Spleen (tissue), 11 donors: Measurements from ENCODE around the gene MCM3AP. TPM values are rescaled to one million over a fixed set of nuclear protein-coding genes. Genes with fewer than 3 reads are reported as not detected.
"Not testable (repeated sequence)": the region's sequence is repeated elsewhere in the genome, so short reads cannot be mapped to it uniquely, and the experiment has no call there.

ENCODE experiments used
- DNase-seq: peaks from one replicate; pipeline ENCODE4 v3.0.0-alpha.2; 2020
- H3K27ac ChIP-seq, 8 donors: fragments of 200-600 bp; sonication (generic) in 7 of 8; 1 replicate in 4 of 8; 2 replicates in 4 of 8; pipeline versions ENCODE4 v1.5.0 to v1.8.0; 2016 to 2021; ENCODE audit warnings: inconsistent platforms in 4 of 8, mild to moderate bottlenecking in 4 of 8, moderate library complexity in 1 of 8
- H3K27me3 ChIP-seq, 7 donors: fragments of 200-600 bp; sonication (generic) in 6 of 7; replicated peaks in 1 of 7; 1 replicate in 4 of 7; 2 replicates in 3 of 7; pipeline versions ENCODE4 v1.5.0 to v1.8.0; 2016 to 2021; ENCODE audit warnings: inconsistent platforms in 3 of 7, mild to moderate bottlenecking in 1 of 7
- H3K36me3 ChIP-seq, 6 donors: fragments of 200-600 bp; sonication (generic) in 5 of 6; 1 replicate in 4 of 6; 2 replicates in 2 of 6; pipeline versions ENCODE4 v1.5.0 to v1.8.0; 2016 to 2021; ENCODE audit warnings: inconsistent platforms in 2 of 6
- H3K4me1 ChIP-seq, 6 donors: fragments of 200-600 bp; sonication (generic) in 5 of 6; 1 replicate in 3 of 6; 2 replicates in 3 of 6; pipeline versions ENCODE4 v1.5.0 to v1.8.0; 2016 to 2021; ENCODE audit warnings: inconsistent platforms in 3 of 6
- H3K4me3 ChIP-seq, 8 donors: fragments of 200-600 bp; sonication (generic) in 7 of 8; 1 replicate in 4 of 8; 2 replicates in 4 of 8; pipeline versions ENCODE4 v1.5.0 to v1.8.0; 2016 to 2021; ENCODE audit warnings: inconsistent platforms in 4 of 8, mild to moderate bottlenecking in 4 of 8, moderate library complexity in 2 of 8
- H3K9me3 ChIP-seq, 8 donors: fragments of 200-600 bp; sonication (generic) in 7 of 8; 1 replicate in 4 of 8; 2 replicates in 4 of 8; pipeline versions ENCODE4 v1.5.0 to v1.8.0; 2016 to 2021; ENCODE audit warnings: inconsistent platforms in 4 of 8
- POLR2A ChIP-seq, 3 donors: fragments of 450-650 bp; IDR thresholded peaks; one replicate each; pipeline ENCODE4 v1.5.1; 2017; ENCODE audit warnings: antibody characterized with exemption in 3 of 3, mild to moderate bottlenecking in 1 of 3
- POLR2AphosphoS5 ChIP-seq, 3 donors: sonication (generic); formaldehyde crosslinking; IDR thresholded peaks; one replicate each; pipeline ENCODE4 v1.5.1; 2017; ENCODE audit warnings: antibody characterized with exemption in 3 of 3
- WGBS, 5 donors: extraction: QIAGEN DNeasy Blood & Tissue Kit in 3 of 5; methylation state at CpG; one replicate each; pipeline versions ENCODE4 v1.1.5 to v1.1.7; 2013 to 2018; 5-methylcytosine and 5-hydroxymethylcytosine counted together
- intact Hi-C: fragments of 100-400 bp; cut with DNase I; formaldehyde crosslinking; loops from one replicate; pipeline ENCODE4 v1.15.0; 2023; ENCODE audit warnings: low total_unique reads
- polyA plus RNA-seq, 3 donors: library from polyadenylated mRNA; stranded (reverse); fragments of 200-250 nt; gene quantifications; one replicate each; pipeline ENCODE4 v1.2.1, GENCODE V29; 2013
- total RNA-seq, 7 donors: library from RNA; depleted of rRNA in 3 of 7; stranded (reverse); fragments of >200 nt in 3 of 7; fragmentation: NEBNext Ultra II Directional in 4 of 7; extraction: Animal tissue kit (Norgen Biotek cat#: 25700) in 4 of 7; gene quantifications; one replicate each; pipeline versions ENCODE4 v1.1.0 to v1.2.1, GENCODE V29; 2016 to 2021
- TF ChIP-seq, protein P1 (sequence below), 11 experiments: fragments of 200-600 bp in 7 of 11; fragments of 450-650 bp in 4 of 11; sonication (generic) in 4 of 11; IDR thresholded peaks in 8 of 11; conservative IDR thresholded peaks in 3 of 11; 1 replicate in 7 of 11; 2 replicates in 4 of 11; pipeline versions ENCODE4 v1.4.0 to v1.8.0; 2016 to 2021; ENCODE audit warnings: antibody characterized with exemption in 11 of 11, inconsistent platforms in 4 of 11, mild to moderate bottlenecking in 1 of 11
- donor health status: healthy with polysubstance abuse.
- donor health status: DM: no; HTN: no; CAD: no; lungs with moderate emphysema.
- donor health status: DM: no; HTN: no; CAD: no.
- donor health status: Bipolar disorder and iron deficiency.
- donor health status: healthy.
- donor health status: DM: no; HTN: no; CAD: no.
- donor health status: DM: yes; HTN: yes; CAD: no.

MCM3AP gene
- total and polyA plus RNA-seq, 10 donors = 35.2 to 144 (median 103) TPM

DNA sequence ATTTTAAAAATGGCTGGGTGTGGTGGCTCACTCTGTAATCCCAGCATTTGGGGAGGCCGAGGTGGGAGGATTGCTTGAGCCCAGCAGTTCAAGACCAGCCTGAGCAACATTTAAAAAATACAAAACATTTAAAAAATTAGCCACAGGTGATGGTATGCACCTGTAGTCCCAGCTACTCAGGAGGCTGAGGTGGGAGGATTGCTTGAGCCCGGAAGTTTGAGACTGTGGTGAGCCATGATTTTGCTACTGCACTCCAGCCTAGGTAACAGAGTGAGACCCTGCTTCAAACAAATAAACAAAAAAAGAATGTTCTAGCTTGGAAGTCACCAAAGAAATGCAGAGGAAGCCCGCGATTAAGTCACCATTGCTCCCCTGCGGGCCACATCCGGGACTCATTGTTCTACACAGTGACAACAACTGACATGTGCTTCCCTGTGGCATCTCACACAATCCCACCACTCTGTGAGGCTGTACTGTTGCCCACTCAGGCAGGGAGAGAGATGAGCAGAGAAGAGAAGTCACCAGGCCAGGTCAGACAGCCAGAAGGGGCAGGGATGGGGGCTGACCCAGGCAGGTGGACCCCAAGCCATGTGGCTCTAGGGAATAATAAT is 82.7 kb downstream of the MCM3AP start:
- peaks cover 0 to 75% (median 46%) of the 10 kb centered on the region in 6 donors for H3K36me3 ChIP-seq
- H3K27ac ChIP-seq = peak overlapping the region in 1 of 8 donors; percentile 4
- intact Hi-C loops = no loop called here
- no peaks in the 10 kb centered on the region for H3K9me3 ChIP-seq
- H3K4me3 ChIP-seq = no peak overlapping the region
- no peak for TF ChIP-seq POLR2AphosphoS5 (IDR thresholded peaks at IDR 0.05)
- no peak for TF ChIP-seq POLR2A (IDR thresholded peaks at IDR 0.05)
- TF ChIP-seq, protein P1, sequence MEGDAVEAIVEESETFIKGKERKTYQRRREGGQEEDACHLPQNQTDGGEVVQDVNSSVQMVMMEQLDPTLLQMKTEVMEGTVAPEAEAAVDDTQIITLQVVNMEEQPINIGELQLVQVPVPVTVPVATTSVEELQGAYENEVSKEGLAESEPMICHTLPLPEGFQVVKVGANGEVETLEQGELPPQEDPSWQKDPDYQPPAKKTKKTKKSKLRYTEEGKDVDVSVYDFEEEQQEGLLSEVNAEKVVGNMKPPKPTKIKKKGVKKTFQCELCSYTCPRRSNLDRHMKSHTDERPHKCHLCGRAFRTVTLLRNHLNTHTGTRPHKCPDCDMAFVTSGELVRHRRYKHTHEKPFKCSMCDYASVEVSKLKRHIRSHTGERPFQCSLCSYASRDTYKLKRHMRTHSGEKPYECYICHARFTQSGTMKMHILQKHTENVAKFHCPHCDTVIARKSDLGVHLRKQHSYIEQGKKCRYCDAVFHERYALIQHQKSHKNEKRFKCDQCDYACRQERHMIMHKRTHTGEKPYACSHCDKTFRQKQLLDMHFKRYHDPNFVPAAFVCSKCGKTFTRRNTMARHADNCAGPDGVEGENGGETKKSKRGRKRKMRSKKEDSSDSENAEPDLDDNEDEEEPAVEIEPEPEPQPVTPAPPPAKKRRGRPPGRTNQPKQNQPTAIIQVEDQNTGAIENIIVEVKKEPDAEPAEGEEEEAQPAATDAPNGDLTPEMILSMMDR (IDR thresholded peaks at IDR 0.05 in 8 of 11, conservative IDR thresholded peaks at IDR 0.05 in 3 of 11) = no peak
- no peaks in the 10 kb centered on the region for H3K4me1 ChIP-seq
- 82 to 94% (median 87%) methylated on average over 6 of the region's 6 CpGs for WGBS, 5 donors
- no peaks in the 10 kb centered on the region for H3K27me3 ChIP-seq
- DNase-seq = peak; percentile 50

DNA sequence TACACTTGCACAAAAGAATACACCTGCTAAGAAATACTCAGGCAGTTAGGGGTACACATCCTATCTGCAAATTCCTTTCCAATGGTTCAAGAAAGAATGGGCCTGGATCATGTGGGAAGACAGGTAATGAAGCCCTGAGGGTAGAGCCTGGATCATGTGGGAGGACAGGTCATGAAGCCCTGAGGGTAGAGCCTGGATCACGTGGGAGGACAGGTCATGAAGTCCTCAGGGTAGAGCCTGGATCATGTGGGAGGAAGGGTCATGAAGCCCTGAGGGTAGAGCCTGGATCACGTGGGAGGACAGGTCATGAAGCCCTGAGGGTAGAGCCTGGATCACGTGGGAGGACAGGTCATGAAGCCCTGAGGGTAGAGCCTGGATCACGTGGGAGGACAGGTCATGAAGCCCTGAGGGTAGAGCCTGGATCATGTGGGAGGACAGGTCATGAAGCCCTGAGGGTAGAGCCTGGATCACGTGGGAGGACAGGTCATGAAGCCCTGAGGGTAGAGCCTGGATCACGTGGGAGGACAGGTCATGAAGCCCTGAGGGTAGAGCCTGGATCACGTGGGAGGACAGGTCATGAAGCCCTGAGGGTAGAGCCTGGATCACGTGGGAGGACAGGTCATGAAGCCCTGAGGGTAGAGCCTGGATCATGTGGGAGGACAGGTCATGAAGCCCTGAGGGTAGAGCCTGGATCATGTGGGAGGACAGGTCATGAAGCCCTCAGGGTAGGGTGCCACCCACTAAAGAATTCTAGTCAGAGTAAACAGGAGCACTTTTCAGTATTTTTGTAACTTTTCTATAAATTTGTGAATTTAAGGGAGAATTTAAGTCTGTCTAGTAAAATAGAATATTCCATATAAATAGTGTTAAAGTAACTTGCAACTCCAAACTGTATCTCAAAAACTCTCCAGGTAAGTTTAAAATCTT is 84.3 kb downstream of the MCM3AP start:
- DNase-seq, H3K4me3 ChIP-seq, H3K9me3 ChIP-seq, intact Hi-C loops, H3K4me1 ChIP-seq, H3K27ac ChIP-seq, H3K27me3 ChIP-seq: not testable (repeated sequence)
- WGBS, 5 donors = 90 to 98% (median 94%) methylated on average over 2 to 3 of the region's 8 CpGs
- H3K36me3 ChIP-seq = peaks cover 0 to 74% (median 41%) of the 10 kb centered on the region in 6 donors

DNA sequence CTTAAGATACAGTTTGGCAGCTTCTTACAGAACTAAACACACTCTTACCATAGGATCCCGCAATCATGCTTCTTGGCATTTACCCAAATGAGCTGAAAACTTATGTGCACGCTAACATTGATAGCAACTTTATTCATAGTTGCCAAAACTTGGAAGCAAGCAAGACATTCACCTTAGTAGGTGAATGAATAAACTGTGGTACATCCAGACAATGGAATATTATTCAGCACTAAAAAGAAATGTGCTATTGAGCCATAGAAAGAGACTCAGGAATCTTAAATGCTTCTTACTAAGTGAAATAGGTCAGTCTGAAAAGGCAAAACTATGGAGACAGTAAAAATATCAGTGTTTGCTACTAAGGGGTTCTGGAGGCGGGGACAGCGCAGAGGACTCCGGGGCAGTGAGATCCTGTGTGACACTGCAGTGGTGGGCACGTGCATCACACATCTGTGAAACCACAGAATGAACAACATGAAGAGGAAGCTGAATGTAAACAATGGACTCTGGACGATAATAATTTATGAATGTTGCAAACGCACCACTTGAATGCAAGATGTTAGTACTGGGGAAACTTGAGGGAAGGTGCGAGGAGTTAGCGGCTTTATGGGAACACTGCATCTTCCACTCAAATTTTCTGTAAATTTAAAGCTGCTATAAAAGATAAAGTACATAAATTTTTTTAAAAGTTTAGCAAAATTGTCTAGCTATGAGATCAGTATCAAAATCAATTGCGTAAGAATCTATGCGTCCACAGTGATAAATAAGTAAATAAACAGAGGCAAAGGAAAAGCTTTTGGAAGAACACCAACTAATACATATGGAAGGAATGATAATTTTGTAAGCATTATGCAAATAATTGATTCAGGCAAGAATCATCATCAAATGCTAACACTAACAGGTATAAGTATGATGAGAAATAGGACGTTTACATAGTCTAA is 85.7 kb downstream of the MCM3AP start:
- no peak overlapping the region for H3K27ac ChIP-seq
- no peak overlapping the region for H3K4me3 ChIP-seq
- peaks cover 0 to 74% (median 37%) of the 10 kb centered on the region in 6 donors for H3K36me3 ChIP-seq
- intact Hi-C loops = no loop called here
- no peaks in the 10 kb centered on the region for H3K27me3 ChIP-seq
- H3K9me3 ChIP-seq = no peaks in the 10 kb centered on the region
- WGBS, 5 donors = 74 to 86% (median 83%) methylated on average over 13 of the region's 13 CpGs
- DNase-seq = no peak
- no peak for TF ChIP-seq POLR2AphosphoS5 (IDR thresholded peaks at IDR 0.05)
- TF ChIP-seq POLR2A (IDR thresholded peaks at IDR 0.05) = no peak
- TF ChIP-seq, protein P1 (IDR thresholded peaks at IDR 0.05 in 8 of 11, conservative IDR thresholded peaks at IDR 0.05 in 3 of 11) = no peak
- no peaks in the 10 kb centered on the region for H3K4me1 ChIP-seq

DNA sequence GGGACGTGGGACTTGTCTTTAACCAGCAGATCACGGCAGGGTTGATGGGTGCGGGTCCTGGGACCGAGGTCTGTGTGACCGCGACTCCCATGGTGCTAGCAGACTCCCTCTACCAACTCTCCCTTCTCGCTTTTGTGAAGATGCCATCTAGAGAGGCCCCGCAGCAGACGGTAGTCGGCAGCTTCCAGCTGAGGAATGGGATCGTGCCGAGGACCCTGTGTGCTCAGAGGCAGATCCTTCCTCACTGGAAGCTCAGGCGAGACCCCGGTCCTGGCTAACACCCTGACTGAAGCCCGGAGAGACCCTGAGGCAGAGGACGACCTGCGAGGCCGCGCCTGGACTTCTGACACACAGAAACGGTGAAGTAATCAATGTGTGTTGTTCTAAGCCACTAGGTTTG is 88.7 kb downstream of the MCM3AP start:
- WGBS, 5 donors = 88 to 94% (median 92%) methylated on average over 17 to 20 of the region's 20 CpGs
- Histone ChIP-seq H3K36me3 (peaks cover 0 to 79% (median 48%) of the 10 kb centered on the region in 6 donors), H3K9me3 (no peaks in the 10 kb centered on the region), H3K27me3 (no peaks in the 10 kb centered on the region), H3K4me3 (no peak overlapping the region), H3K4me1 (no peaks in the 10 kb centered on the region), H3K27ac (no peak overlapping the region)
- DNase-seq = peak; percentile 39
- TF ChIP-seq, protein P1 (IDR thresholded peaks at IDR 0.05 in 8 of 11, conservative IDR thresholded peaks at IDR 0.05 in 3 of 11) = no peak
- intact Hi-C loops = no loop called here
